Measurements from ENCODE around the gene ALOX12.

The ALOX12 gene

GRCh38 chr17:7023576-7024401, 27.9 kb downstream of the ALOX12 start:
- no peak for TF ChIP-seq FOXM1 (IDR thresholded peaks at IDR 0.05; ENCODE audit: borderline replicate concordance, low read depth)
- TF ChIP-seq MAX (IDR thresholded peaks at IDR 0.05), result peak; percentile 58; the same call in 1 of the 2 replicates
- 0 out of 2 replicates have a peak, but pooled peaks have one; percentile 40 for TF ChIP-seq CREB1 (IDR thresholded peaks at IDR 0.05; ENCODE audit: low read depth)

DNA sequence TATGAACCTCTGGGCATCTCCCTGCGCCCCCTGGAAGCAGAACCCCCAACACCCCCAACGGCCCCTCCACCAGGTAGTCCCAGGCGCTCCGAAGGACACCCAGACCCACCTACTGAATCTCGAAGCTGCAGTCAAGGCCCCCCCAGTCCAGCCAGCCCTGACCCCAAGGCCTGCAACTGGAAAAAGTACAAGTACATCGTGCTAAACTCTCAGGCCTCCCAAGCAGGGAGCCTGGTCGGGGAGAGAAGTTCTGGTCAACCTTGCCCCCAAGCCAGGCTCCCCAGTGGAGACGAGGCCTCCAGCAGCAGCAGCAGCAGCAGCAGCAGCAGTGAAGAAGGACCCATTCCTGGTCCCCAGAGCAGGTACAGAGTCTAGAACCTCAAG, 28.5 kb downstream of the ALOX12 start:
- no peak for TF ChIP-seq MAX (IDR thresholded peaks at IDR 0.05)
- no peak for TF ChIP-seq TEAD4 (IDR thresholded peaks at IDR 0.05)
- TF ChIP-seq TCF12 (IDR thresholded peaks at IDR 0.05; ENCODE audit: low read depth), result no peak
- TF ChIP-seq EGR1 (IDR thresholded peaks at IDR 0.05), result no peak
- TF ChIP-seq REST (IDR thresholded peaks at IDR 0.05; ENCODE audit: low read depth), result no peak
- no peak for TF ChIP-seq FOXM1 (IDR thresholded peaks at IDR 0.05; ENCODE audit: borderline replicate concordance, low read depth)
- TF ChIP-seq YY1 (IDR thresholded peaks at IDR 0.05; ENCODE audit: low read depth), result no peak
- TF ChIP-seq CREB1 (IDR thresholded peaks at IDR 0.05; ENCODE audit: low read depth), result no peak
- no peak for TF ChIP-seq EP300 (IDR thresholded peaks at IDR 0.05; ENCODE audit: borderline replicate concordance)
- TF ChIP-seq CEBPB (IDR thresholded peaks at IDR 0.05), result no peak
- TF ChIP-seq USF1 (IDR thresholded peaks at IDR 0.05), result no peak
- no peak; the same call in 1 of the 2 replicates for TF ChIP-seq NFIC (IDR thresholded peaks at IDR 0.05)

GRCh38 chr17:7025245-7025644, 29.4 kb downstream of the ALOX12 start:
- TF ChIP-seq EGR1 (IDR thresholded peaks at IDR 0.05) (no peak), CEBPB (IDR thresholded peaks at IDR 0.05) (no peak), NFIC (IDR thresholded peaks at IDR 0.05) (no peak), TAF1 (IDR thresholded peaks at IDR 0.05; ENCODE audit: low read depth) (no peak), TEAD4 (IDR thresholded peaks at IDR 0.05) (no peak), RAD21 (IDR thresholded peaks at IDR 0.05; ENCODE audit: low read depth) (no peak), REST (IDR thresholded peaks at IDR 0.05; ENCODE audit: low read depth) (no peak), USF1 (IDR thresholded peaks at IDR 0.05) (no peak), CREB1 (IDR thresholded peaks at IDR 0.05; ENCODE audit: low read depth) (no peak), FOXM1 (IDR thresholded peaks at IDR 0.05; ENCODE audit: borderline replicate concordance, low read depth) (no peak), ZBTB7A (IDR thresholded peaks at IDR 0.05; ENCODE audit: low read depth) (no peak), MAX (IDR thresholded peaks at IDR 0.05) (no peak), EP300 (IDR thresholded peaks at IDR 0.05; ENCODE audit: borderline replicate concordance) (no peak), TCF12 (IDR thresholded peaks at IDR 0.05; ENCODE audit: low read depth) (no peak), YY1 (IDR thresholded peaks at IDR 0.05; ENCODE audit: low read depth) (no peak)

- TF ChIP-seq TCF12 (IDR thresholded peaks at IDR 0.05; ENCODE audit: low read depth) (no peak), EGR1 (IDR thresholded peaks at IDR 0.05) (no peak), CREB1 (IDR thresholded peaks at IDR 0.05; ENCODE audit: low read depth) (no peak), FOXM1 (IDR thresholded peaks at IDR 0.05; ENCODE audit: borderline replicate concordance, low read depth) (no peak), ZBTB7A (IDR thresholded peaks at IDR 0.05; ENCODE audit: low read depth) (no peak), EP300 (IDR thresholded peaks at IDR 0.05; ENCODE audit: borderline replicate concordance) (no peak), NFIC (IDR thresholded peaks at IDR 0.05) (no peak), USF1 (IDR thresholded peaks at IDR 0.05) (no peak), MAX (IDR thresholded peaks at IDR 0.05) (no peak), TAF1 (IDR thresholded peaks at IDR 0.05; ENCODE audit: low read depth) (no peak), YY1 (IDR thresholded peaks at IDR 0.05; ENCODE audit: low read depth) (no peak), CEBPB (IDR thresholded peaks at IDR 0.05) (no peak), TEAD4 (IDR thresholded peaks at IDR 0.05) (no peak), REST (IDR thresholded peaks at IDR 0.05; ENCODE audit: low read depth) (no peak), RAD21 (IDR thresholded peaks at IDR 0.05; ENCODE audit: low read depth) (no peak)
Observed at GRCh38 chr17:7026471-7027115, 30.7 kb downstream of the ALOX12 start.
